PC-9 (cell line): Measurements from ENCODE around the gene NETO1.

Experiments
- CTCF ChIP-seq: fragments of 200-600 bp; sonication (generic); conservative IDR thresholded peaks from 2 replicates; pipeline ENCODE4 v1.6.1; 2017; ENCODE audit warnings: mixed run types, antibody characterized with exemption, mild to moderate bottlenecking, moderate library complexity
- EZH2 ChIP-seq: fragments of 200-600 bp; sonication (generic); IDR thresholded peaks from 2 replicates; pipeline ENCODE4 v1.8.0; 2017; ENCODE audit warnings: antibody characterized with exemption, low read depth

GRCh38 chr18:72866442-72866900 is 1.3 kb downstream of the NETO1 start:
- no peak for TF ChIP-seq EZH2
- TF ChIP-seq CTCF: no peak
